Pancreas (tissue), 10 donors: Measurements from ENCODE around the gene MIER2. TPM values are rescaled to one million over a fixed set of nuclear protein-coding genes. Genes with fewer than 3 reads are reported as not detected.
A peak's percentile ranks its signal among the peaks of the same experiment; 100 is the strongest.

Source experiments
- ATAC-seq, 4 donors: fragments of 200-7000 bp; cut with Tn5 transposase; one replicate each; pipeline versions ENCODE4 v1.8.0 to v1.9.1; 2020; ENCODE audit warnings: mild to moderate bottlenecking in 4 of 4, moderate library complexity in 4 of 4
- DNase-seq, 6 donors: peaks; one replicate each; pipeline ENCODE4 v3.0.0-alpha.2; 2020
- FAIRE-seq: peaks from 2 replicates; lab custom pipeline; 2012; peaks lifted over from hg19 to GRCh38; lab: Jason Lieb, UNC
- H3K27ac ChIP-seq, 4 donors: fragments of 200-600 bp; sonication (generic); 1 replicate in 3 of 4; 2 replicates in 1 of 4; pipeline versions ENCODE4 v1.5.0 to v1.8.0; 2020
- H3K27me3 ChIP-seq, 4 donors: fragments of 200-600 bp; one replicate each; pipeline ENCODE4 v1.8.0; 2021
- H3K36me3 ChIP-seq, 3 donors: fragments of 200-600 bp; sonication (generic) in 1 of 3; one replicate each; pipeline versions ENCODE4 v1.5.0 to v1.8.0; 2020 to 2021
- H3K4me1 ChIP-seq, 3 donors: fragments of 200-600 bp; one replicate each; pipeline ENCODE4 v1.8.0; 2021
- H3K4me3 ChIP-seq, 4 donors: fragments of 200-600 bp; sonication (generic) in 2 of 4; one replicate each; pipeline versions ENCODE4 v1.5.0 to v1.8.0; 2020 to 2021
- H3K9me3 ChIP-seq, 4 donors: fragments of 200-600 bp; one replicate each; pipeline ENCODE4 v1.8.0; 2021
- WGBS, 2 donors: extraction: QIAGEN DNeasy Blood & Tissue Kit; methylation state at CpG; one replicate each; pipeline ENCODE4 v1.1.7; 2013; 5-methylcytosine and 5-hydroxymethylcytosine counted together
- intact Hi-C, 3 donors: fragments of 100-400 bp; cut with DNase I; formaldehyde crosslinking; loops; one replicate each; pipeline versions ENCODE4 v1.11.1 to v1.14.2; 2022
- polyA plus RNA-seq, 2 donors: library from polyadenylated mRNA; stranded (reverse); fragments of 200-250 nt; gene quantifications; one replicate each; pipeline ENCODE4 v1.2.3, GENCODE V29; 2013
- total RNA-seq, 6 donors: library from RNA; stranded (reverse); fragmentation: NEBNext Ultra II Directional in 4 of 6; extraction: Animal tissue kit (Norgen Biotek cat#: 25700) in 4 of 6; gene quantifications; one replicate each; pipeline versions ENCODE4 v1.2.1 to v1.2.4, GENCODE V29; 2021 to 2023
- TF ChIP-seq, protein P1 (sequence below), 4 donors: fragments of 200-600 bp; sonication (generic) in 3 of 4; IDR thresholded peaks; one replicate each; pipeline versions ENCODE4 v1.5.0 to v1.8.0; 2021; ENCODE audit warnings: antibody characterized with exemption in 4 of 4
- donor health status: healthy with polysubstance abuse.
- donor health status: DM: no; HTN: no; CAD: no; lungs with moderate emphysema.
- donor health status: DM: no; HTN: no; CAD: no.
- donor health status: control.
- donor health status: control.
- donor health status: Bipolar disorder and iron deficiency.
- donor health status: DM: yes; HTN: yes; CAD: no.
- donor health status: DM: no; HTN: no; CAD: no.
- donor health status: DM: no; HTN: no; CAD: no.
- donor health status: DM: yes; HTN: yes; CAD: no.

MIER2 gene
- total and polyA plus RNA-seq, 8 donors: 6.9 to 20.1 (median 9.9) TPM

DNA sequence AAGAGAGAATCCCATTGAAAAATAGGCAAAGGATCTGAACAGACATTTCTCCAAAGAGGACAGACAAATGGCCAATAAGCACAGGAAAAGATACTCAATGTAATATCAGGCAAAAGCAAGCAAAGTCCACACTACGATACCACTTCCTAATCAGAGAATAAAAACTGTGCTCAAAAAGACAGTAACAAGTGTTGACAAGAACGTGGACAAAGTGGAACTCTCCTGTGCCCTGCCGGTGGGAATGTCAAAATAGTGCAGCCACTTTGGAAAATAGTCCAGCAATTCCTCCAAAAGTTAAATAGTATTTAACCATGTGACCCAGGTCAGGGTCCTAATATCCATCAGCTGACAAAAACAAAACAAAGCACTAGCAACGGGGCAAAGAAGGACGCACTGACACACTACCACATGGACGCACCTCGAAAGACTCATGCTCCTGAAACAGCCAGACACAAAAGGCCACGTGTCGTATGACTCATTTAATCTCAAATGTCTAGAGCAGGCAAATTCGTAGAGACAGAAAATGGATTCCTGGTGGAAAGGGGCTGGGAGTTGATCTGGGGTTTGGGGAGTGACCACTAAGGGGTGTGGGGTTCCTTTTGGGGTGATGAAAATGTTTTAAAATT lies 5.2 kb downstream of the MIER2 start:
- ATAC-seq: no peak
- Histone ChIP-seq H3K27ac (no peak overlapping the region), H3K36me3 (no peaks in the 10 kb centered on the region), H3K27me3 (no peaks in the 10 kb centered on the region), H3K4me1 (peaks cover 7 to 18% (median 7%) of the 10 kb centered on the region in 3 donors), H3K4me3 (no peak overlapping the region), H3K9me3 (no peaks in the 10 kb centered on the region)
- TF ChIP-seq, protein P1, sequence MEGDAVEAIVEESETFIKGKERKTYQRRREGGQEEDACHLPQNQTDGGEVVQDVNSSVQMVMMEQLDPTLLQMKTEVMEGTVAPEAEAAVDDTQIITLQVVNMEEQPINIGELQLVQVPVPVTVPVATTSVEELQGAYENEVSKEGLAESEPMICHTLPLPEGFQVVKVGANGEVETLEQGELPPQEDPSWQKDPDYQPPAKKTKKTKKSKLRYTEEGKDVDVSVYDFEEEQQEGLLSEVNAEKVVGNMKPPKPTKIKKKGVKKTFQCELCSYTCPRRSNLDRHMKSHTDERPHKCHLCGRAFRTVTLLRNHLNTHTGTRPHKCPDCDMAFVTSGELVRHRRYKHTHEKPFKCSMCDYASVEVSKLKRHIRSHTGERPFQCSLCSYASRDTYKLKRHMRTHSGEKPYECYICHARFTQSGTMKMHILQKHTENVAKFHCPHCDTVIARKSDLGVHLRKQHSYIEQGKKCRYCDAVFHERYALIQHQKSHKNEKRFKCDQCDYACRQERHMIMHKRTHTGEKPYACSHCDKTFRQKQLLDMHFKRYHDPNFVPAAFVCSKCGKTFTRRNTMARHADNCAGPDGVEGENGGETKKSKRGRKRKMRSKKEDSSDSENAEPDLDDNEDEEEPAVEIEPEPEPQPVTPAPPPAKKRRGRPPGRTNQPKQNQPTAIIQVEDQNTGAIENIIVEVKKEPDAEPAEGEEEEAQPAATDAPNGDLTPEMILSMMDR (IDR thresholded peaks at IDR 0.05): no peak
- DNase-seq: no peak
- no peak for FAIRE-seq
- intact Hi-C loops: no loop called here
- 91 to 96% methylated on average over 10 of the region's 10 CpGs for WGBS, 2 donors

DNA sequence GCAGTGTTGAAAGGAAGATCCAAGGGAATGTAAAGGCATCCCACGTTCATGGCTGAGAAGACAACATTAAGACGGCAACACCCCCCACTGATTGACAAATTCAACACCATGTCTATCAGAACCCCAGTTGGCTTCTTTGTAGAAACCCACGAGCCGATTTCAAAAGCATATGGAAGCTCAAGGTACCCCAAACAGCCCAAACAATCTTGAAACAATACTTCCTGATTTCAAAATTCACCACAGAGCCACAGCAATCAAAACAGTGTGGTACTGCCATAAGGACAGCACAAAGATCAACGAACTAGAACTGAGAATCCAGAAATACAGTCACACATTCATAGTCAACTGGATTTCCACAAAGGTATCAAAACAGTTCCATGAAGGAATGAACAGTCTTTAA lies 6.2 kb downstream of the MIER2 start:
- TF ChIP-seq, protein P1 (IDR thresholded peaks at IDR 0.05): no peak
- Histone ChIP-seq H3K4me3 (no peak overlapping the region), H3K9me3 (no peaks in the 10 kb centered on the region), H3K36me3 (peaks cover 0 to 2% (median 0%) of the 10 kb centered on the region in 3 donors), H3K4me1 (peaks cover 6 to 18% (median 7%) of the 10 kb centered on the region in 3 donors), H3K27me3 (no peaks in the 10 kb centered on the region), H3K27ac (no peak overlapping the region)
- DNase-seq (no peak), FAIRE-seq (no peak), ATAC-seq (no peak)
- 90 to 94% methylated on average over 5 of the region's 5 CpGs for WGBS, 2 donors
- intact Hi-C loops: no loop called here

DNA sequence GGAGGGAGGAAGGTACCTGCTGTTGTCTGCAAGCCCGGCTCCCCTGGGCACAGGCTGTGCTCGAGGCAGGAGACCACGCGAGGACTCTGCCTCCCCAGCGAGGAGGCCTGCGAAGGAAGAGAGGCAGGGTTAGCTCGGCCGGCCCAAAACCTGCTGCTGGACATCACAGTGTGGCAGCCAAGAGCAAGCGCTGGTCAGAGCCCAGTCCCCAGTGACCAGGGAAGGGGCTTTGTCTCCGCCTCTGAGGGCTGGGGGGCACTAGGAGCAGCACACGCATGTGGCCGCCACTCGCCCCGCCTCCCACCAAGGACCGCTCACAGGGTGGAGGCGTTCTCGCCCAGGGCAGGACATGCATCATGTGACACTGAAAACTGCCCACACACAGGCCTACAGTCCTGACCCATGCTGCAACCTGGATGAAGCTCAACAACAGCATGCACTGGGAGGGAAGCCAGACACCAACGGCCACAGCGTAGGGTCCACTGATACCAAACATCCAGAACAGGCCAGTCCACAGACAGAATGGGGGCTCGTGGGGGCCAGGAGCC lies 8.5 kb downstream of the MIER2 start:
- Histone ChIP-seq H3K27ac (no peak overlapping the region), H3K9me3 (no peaks in the 10 kb centered on the region), H3K4me1 (no peaks in the 10 kb centered on the region), H3K27me3 (no peaks in the 10 kb centered on the region), H3K4me3 (no peak overlapping the region), H3K36me3 (peaks cover 0 to 2% (median 0%) of the 10 kb centered on the region in 3 donors)
- 87 to 93% methylated on average over 20 of the region's 20 CpGs for WGBS, 2 donors
- FAIRE-seq: no peak
- peak in 2 of 4 donors; percentile 24 to 38 for ATAC-seq
- DNase-seq: peak in 1 of 6 donors; percentile 62
- TF ChIP-seq, protein P1 (IDR thresholded peaks at IDR 0.05): no peak
- intact Hi-C loops: no loop called here

DNA sequence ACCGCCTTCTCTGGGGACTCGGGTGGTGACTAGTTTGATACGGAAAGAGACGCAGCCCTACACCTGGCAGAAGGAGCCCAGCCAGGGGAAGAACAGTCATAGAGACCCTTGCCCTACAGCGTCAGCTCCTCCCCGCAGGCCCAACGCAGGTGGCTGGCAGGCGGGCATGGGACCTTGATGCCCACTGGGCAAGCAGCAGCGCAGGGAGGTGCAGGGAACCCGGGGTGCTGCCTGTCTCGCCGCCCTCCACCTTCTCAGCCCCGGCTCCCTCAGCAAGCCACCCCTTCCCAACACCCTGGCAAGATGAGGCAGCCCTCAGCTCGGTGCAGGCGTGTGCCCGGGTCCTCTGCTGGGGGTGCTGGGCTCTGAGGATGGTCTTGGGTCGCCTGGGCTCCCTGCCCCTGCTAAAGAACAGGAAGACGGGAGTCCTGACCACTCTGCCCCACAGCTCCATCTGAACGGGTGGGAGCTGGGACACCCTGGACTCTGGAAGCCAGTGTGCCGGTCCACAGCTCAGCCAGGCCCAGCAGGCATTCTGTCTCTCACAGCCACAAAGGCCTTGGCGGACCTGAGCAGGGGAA lies 9.0 kb downstream of the MIER2 start:
- 92 to 94% methylated on average over 21 of the region's 21 CpGs for WGBS, 2 donors
- H3K36me3 ChIP-seq: peaks cover 2 to 4% (median 2%) of the 10 kb centered on the region in 3 donors
- DNase-seq: peak in 1 of 6 donors; percentile 69
- no peaks in the 10 kb centered on the region for H3K27me3 ChIP-seq
- ATAC-seq: no peak
- TF ChIP-seq, protein P1 (IDR thresholded peaks at IDR 0.05): no peak
- H3K27ac ChIP-seq: no peak overlapping the region
- no peaks in the 10 kb centered on the region for H3K9me3 ChIP-seq
- intact Hi-C loops: no loop called here
- no peak for FAIRE-seq
- no peak overlapping the region for H3K4me3 ChIP-seq
- no peaks in the 10 kb centered on the region for H3K4me1 ChIP-seq

DNA sequence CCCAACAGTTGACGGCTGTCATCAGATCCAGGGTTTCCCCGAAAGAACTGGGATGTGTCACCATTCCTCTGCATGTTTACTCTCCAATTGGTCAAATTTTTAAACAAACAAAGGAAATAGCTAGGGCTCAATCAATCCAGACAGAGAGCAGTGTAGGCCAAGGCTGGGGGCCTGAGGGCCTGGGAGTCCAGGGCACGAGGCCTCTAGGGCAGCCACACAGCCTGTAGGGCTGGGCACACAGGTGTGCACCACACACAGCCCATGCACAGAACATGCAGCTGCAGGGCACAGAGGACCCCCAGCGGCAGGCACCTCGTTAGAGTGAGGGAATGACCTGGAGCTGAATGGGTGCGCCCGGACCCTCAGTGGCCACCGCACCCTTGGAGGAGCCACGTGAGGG lies 9.5 kb downstream of the MIER2 start:
- Histone ChIP-seq H3K36me3 (peaks cover 2 to 7% (median 6%) of the 10 kb centered on the region in 3 donors), H3K4me3 (no peak overlapping the region), H3K4me1 (no peaks in the 10 kb centered on the region), H3K9me3 (no peaks in the 10 kb centered on the region), H3K27ac (no peak overlapping the region), H3K27me3 (no peaks in the 10 kb centered on the region)
- intact Hi-C loops: no loop called here
- TF ChIP-seq, protein P1 (IDR thresholded peaks at IDR 0.05): no peak
- ATAC-seq (peak in 1 of 4 donors; percentile 17), DNase-seq (no peak), FAIRE-seq (no peak)
- WGBS, 2 donors: 81 to 92% methylated on average over 8 to 9 of the region's 9 CpGs
